ENCODE results near the gene ATF3.

GRCh38 chr1:212624976-212625501, 16.5 kb downstream of the ATF3 start:
- TF ChIP-seq, protein P1, sequence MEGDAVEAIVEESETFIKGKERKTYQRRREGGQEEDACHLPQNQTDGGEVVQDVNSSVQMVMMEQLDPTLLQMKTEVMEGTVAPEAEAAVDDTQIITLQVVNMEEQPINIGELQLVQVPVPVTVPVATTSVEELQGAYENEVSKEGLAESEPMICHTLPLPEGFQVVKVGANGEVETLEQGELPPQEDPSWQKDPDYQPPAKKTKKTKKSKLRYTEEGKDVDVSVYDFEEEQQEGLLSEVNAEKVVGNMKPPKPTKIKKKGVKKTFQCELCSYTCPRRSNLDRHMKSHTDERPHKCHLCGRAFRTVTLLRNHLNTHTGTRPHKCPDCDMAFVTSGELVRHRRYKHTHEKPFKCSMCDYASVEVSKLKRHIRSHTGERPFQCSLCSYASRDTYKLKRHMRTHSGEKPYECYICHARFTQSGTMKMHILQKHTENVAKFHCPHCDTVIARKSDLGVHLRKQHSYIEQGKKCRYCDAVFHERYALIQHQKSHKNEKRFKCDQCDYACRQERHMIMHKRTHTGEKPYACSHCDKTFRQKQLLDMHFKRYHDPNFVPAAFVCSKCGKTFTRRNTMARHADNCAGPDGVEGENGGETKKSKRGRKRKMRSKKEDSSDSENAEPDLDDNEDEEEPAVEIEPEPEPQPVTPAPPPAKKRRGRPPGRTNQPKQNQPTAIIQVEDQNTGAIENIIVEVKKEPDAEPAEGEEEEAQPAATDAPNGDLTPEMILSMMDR (conservative IDR thresholded peaks at IDR 0.05 in 1 of 2, IDR thresholded peaks at IDR 0.05 in 1 of 2; ENCODE audit: low read depth in 1 of 2, low read length in 2 of 2), result no peak
- TF ChIP-seq EZH2 (IDR thresholded peaks at IDR 0.05; ENCODE audit: low read length, missing control alignments), result no peak
